ACC112 (cell line): Measurements from ENCODE around the gene CASP14.
"Not testable (repeated sequence)": the region's sequence is repeated elsewhere in the genome, so short reads cannot be mapped to it uniquely, and the experiment has no call there.

Experiments
- H2AFZ ChIP-seq: fragments of 200-600 bp; sonication (generic); one replicate; pipeline ENCODE4 v1.6.0; 2017; ENCODE audit warnings: antibody characterized with exemption, low read length; ENCODE audit not compliant: unreplicated experiment
- H3K27ac ChIP-seq: fragments of 200-600 bp; sonication (generic); 2 replicates; pipeline ENCODE4 v1.5.1; 2014; ENCODE audit warnings: low read depth, mild to moderate bottlenecking, antibody characterized with exemption, low read length, moderate library complexity
- H3K27me3 ChIP-seq: fragments of 200-600 bp; sonication (generic); 2 replicates; pipeline ENCODE4 v1.6.1; 2014; ENCODE audit warnings: mild to moderate bottlenecking, antibody characterized with exemption, low read length, moderate library complexity, mixed read lengths; ENCODE audit not compliant: insufficient read depth
- H3K36me3 ChIP-seq: fragments of 200-600 bp; sonication (generic); 2 replicates; pipeline ENCODE4 v1.6.1; 2016; ENCODE audit warnings: mild to moderate bottlenecking, antibody characterized with exemption, low read length, moderate library complexity, mixed read lengths; ENCODE audit not compliant: insufficient read depth
- H3K4me1 ChIP-seq: fragments of 200-600 bp; sonication (generic); one replicate; pipeline ENCODE4 v1.6.1; 2016; ENCODE audit warnings: low read length, mixed read lengths; ENCODE audit not compliant: insufficient read depth, unreplicated experiment, control insufficient read depth
- H3K4me3 ChIP-seq: fragments of 200-600 bp; sonication (generic); 2 replicates; pipeline ENCODE4 v1.5.1; 2014; ENCODE audit warnings: mild to moderate bottlenecking, low read depth, low read length
- H3K79me2 ChIP-seq: fragments of 200-600 bp; sonication (generic); one replicate; pipeline ENCODE4 v1.6.0; 2016; ENCODE audit warnings: low read length; ENCODE audit not compliant: control insufficient read depth, unreplicated experiment, insufficient read depth

The CASP14 gene, protein sequence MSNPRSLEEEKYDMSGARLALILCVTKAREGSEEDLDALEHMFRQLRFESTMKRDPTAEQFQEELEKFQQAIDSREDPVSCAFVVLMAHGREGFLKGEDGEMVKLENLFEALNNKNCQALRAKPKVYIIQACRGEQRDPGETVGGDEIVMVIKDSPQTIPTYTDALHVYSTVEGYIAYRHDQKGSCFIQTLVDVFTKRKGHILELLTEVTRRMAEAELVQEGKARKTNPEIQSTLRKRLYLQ

DNA sequence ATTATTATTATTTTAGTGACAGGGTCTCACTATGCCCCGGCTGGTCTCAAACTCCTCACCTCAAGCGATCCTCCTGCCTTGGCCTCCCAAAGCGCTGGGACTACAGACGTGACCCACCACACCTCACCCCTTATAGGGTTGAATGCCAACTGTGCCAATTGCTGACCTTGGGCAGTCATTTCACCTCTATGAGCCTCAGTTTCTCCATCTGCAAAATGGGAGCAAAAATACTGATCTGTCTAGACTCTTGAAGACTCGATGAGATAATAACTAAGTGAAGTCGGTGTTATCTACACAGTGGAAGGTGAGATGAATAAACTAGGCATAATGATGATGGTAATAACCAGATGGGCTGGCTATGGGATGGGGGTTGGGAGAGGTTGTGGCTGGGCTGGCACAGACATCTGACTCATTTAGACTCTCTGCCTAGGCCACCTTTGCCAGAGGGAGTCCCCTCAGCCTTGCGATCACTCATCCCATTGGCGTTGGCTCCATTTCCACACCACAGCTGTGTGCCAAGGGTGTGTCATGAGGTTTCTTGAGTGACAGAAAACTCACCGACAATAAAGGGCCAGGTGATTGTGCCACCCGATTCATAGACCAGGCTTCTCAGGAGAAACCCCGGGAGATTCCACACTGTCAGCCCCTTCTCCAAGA is at the start of gene CASP14:
TSS of gene CASP14 (plus strand) at position 596 of the 657 bp plus-strand sequence. CDS start 2,772 bp downstream, outside the sequence.
- H2AFZ ChIP-seq = no peak within 1 kb of the TSS
- peaks cover 19% of the 10 kb centered on the region; the same call in 1 of the 2 replicates for H3K27me3 ChIP-seq
- no peaks in the 10 kb centered on the region for H3K4me1 ChIP-seq
- no peak within 1 kb of the TSS for H3K4me3 ChIP-seq
- no peak within 1 kb of the TSS for H3K27ac ChIP-seq
- H3K36me3 ChIP-seq = no peaks in the 10 kb centered on the region
- no peaks in the 10 kb centered on the region for H3K79me2 ChIP-seq

DNA sequence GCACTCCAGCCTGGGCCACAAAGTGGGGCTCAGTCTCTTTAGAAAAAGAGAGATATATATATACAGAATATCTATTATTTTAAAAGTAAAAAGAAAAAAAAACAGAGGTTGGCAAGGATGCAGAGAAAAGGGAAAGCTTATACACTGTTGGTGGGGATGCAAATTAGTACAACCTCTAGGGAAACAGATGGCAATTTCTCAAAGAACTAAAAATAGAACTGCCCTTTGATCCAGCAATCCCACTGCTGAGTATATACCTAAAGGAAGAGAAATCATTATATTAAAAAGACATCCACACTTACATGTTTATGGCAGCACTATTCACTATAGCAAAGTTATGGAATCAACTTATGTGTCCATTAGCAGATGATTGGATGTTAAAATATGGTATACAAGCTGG is 41.0 kb upstream of the CASP14 start:
- Histone ChIP-seq H3K27me3 (peaks cover 30% of the 10 kb centered on the region), H3K79me2 (no peaks in the 10 kb centered on the region), H3K4me3 (no peak overlapping the region), H3K4me1 (no peaks in the 10 kb centered on the region), H2AFZ (no peak overlapping the region), H3K36me3 (no peaks in the 10 kb centered on the region), H3K27ac (no peak overlapping the region)

DNA sequence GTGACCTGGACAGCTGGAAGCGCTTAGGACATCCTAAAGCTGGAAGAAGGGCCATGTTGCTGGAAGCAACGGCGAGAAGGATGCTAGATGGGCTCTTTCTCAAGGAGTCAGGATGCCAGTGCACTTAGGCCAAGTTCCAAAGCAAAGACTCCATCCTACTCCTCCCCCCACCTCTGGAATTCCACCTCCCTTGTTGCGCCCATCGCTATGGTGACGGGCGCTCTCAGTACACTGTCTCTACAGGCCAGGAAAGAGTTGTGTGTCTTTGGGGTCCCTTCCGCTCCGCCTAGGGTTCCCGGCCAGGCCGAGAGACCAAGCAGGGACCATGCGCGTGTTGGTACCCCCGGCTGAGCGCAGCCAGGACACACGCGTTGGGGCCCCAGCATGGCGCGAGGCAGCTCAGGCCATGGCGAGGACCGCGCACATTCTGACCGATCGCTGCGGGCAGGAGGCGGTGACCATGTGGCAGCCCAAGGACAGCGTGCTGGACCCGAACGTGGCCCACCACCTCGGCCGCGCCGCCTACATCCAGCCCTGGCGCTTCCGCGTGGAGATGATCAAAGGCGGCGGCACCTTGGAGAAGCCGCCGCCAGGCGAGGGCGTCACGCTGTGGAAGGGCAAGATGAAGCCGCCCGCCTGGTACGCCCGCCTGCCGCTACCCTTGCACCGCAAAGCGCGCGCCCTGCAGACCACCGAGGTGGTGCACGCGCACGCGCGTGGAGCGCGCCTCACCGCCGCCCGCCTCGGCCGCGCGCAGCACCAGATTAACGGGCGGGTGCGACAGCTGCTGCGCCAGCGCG is 38.6 kb upstream of the CASP14 start:
- Histone ChIP-seq H3K27me3 (peaks cover 30% of the 10 kb centered on the region), H3K27ac (no peak overlapping the region), H3K36me3 (no peaks in the 10 kb centered on the region), H2AFZ (no peak overlapping the region), H3K4me3 (no peak overlapping the region), H3K79me2 (no peaks in the 10 kb centered on the region), H3K4me1 (no peaks in the 10 kb centered on the region)

DNA sequence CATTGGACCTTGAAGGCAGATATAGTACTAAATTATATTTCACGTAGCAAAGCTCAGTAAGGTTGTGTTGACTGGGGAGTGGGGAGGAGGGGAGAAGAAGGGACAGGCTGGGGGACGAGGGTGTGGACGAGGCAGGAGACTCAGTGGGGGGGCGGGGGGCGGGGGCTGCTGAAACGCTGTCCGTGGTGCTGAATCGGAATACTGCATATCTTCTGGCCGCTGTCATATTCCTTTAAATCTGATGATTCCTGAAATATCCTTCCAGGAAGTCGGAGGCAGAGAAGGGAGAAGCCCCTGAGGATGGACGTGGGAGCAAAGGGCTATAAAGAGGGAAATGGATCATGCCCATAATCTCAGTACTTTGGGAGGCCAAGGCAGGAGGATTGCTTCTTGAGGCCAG is 34.7 kb upstream of the CASP14 start:
- Histone ChIP-seq H3K27ac (no peak overlapping the region), H3K4me3 (no peak overlapping the region), H3K79me2 (no peaks in the 10 kb centered on the region), H3K4me1 (no peaks in the 10 kb centered on the region), H3K36me3 (no peaks in the 10 kb centered on the region), H3K27me3 (peaks cover 21% of the 10 kb centered on the region), H2AFZ (no peak overlapping the region)

DNA sequence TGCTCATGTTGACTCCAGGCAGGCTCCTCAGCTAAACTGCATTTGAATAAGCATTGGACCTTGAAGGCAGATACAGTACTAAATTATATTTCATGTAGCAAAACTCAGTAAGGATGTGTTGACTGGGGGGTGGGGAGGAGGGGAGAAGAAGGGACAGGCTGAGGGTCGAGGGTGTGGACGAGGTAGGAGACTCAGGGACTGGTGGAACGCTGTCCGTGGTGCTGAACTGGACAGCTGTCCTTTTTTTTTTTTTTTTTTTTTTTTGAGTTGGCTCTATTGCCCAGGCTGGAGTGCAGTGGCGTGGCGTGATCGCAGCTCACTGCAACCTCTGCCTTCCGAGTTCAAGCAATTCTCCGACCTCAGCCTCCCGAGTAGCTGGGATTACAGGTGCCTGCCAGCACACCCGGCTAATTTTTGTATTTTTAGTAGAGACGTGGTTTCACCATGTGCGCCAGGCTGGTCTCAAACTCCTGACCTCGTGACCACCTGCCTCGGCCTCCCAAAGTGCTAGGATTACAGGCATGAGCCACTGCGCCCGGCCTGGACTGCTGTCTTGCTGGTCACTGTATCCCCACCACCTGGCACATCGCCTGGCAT is 33.2 kb upstream of the CASP14 start:
- H2AFZ ChIP-seq = no peak overlapping the region
- H3K27me3 ChIP-seq = peaks cover 7% of the 10 kb centered on the region; the same call in 1 of the 2 replicates
- H3K79me2 ChIP-seq = no peaks in the 10 kb centered on the region
- H3K4me3 ChIP-seq = no peak overlapping the region
- H3K27ac ChIP-seq = no peak overlapping the region
- no peaks in the 10 kb centered on the region for H3K4me1 ChIP-seq
- H3K36me3 ChIP-seq = no peaks in the 10 kb centered on the region

DNA sequence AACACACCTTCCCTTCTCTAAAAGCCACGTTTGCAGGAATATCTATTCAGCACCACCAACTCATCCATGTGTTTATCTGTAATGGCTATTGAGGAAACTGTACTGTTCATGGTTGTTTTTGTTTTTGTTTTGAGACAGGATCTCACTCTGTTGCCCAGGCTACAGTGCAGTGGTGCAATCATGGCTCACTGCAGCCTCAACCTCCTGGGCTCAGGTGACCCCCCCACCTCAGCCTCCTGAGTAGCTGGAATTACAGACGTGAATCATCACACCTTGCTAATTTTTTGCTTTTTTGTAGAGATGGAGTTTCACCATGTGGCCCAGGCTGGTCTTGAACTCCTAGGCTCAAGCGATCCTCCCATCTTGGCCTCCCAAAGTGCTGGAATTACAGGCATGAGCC is 30.4 kb upstream of the CASP14 start:
- not testable (repeated sequence) for H3K36me3 ChIP-seq, H3K27ac ChIP-seq, H3K4me3 ChIP-seq

DNA sequence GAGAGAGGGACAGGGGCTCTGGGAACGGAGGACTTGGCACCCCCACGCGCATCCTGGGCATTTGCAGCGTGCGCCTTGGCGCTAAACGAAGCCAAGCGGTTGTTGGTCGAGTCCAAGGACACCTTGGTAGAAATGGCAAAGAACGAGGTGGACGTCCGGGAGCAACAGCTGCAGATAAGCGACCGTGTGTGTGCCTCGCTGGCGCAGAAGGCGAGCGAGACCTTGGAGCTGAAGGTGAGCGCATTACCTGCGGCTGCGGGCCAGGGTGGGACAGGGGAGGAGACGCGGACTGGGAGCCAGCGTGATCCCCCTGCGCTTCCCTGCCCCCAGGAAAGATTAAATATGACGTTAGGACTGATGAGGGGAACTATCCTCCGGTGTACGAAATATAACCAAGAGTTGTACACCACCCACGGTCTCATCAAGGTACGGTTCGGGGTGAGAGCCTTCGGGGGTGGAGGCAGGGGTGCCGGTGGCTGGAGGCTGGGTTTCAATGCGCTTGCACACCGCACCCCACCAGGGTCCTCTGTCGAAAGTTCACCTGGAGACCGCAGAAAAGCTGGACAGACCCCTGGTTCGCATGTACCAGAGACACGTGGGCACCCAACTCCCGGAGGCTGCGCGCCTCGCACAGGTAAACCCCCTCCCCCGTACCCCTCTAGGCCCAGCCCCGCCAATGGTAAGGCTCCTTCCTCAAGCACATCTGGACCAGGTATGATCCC is 27.8 kb upstream of the CASP14 start:
- no peak overlapping the region for H3K4me3 ChIP-seq

More for the DNA sequence above, 30.4 kb upstream of the CASP14 start:
- H3K27me3 ChIP-seq, H3K79me2 ChIP-seq, H3K4me1 ChIP-seq, H2AFZ ChIP-seq: not testable (repeated sequence)

DNA sequence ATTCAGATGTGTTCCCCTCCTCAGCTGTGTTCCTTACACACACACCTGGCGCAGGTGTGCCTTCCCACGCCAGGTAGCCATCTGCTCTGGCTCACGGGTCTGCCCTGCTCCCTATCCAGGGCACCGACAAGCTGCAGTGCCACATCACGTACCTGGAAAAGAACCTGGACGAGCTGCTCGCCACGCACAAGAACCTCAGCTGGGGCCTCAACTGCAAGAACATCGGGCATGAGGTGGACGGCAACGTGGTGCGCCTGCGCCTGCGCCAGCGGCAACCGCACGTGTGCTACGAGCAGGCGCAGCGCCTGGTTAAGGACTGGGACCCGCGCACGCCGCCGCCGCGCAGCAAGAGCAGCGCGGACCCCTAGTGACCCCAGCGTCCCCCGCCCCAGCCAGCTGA is 26.5 kb upstream of the CASP14 start:
- Histone ChIP-seq H3K36me3 (no peaks in the 10 kb centered on the region), H2AFZ (no peak overlapping the region), H3K4me1 (no peaks in the 10 kb centered on the region), H3K4me3 (no peak overlapping the region), H3K27me3 (no peaks in the 10 kb centered on the region), H3K79me2 (no peaks in the 10 kb centered on the region), H3K27ac (no peak overlapping the region)

More for the DNA sequence above, 27.8 kb upstream of the CASP14 start:
- no peak overlapping the region for H3K27ac ChIP-seq
- no peaks in the 10 kb centered on the region for H3K79me2 ChIP-seq
- no peaks in the 10 kb centered on the region for H3K36me3 ChIP-seq
- no peaks in the 10 kb centered on the region for H3K4me1 ChIP-seq
- no peaks in the 10 kb centered on the region for H3K27me3 ChIP-seq
- no peak overlapping the region for H2AFZ ChIP-seq

DNA sequence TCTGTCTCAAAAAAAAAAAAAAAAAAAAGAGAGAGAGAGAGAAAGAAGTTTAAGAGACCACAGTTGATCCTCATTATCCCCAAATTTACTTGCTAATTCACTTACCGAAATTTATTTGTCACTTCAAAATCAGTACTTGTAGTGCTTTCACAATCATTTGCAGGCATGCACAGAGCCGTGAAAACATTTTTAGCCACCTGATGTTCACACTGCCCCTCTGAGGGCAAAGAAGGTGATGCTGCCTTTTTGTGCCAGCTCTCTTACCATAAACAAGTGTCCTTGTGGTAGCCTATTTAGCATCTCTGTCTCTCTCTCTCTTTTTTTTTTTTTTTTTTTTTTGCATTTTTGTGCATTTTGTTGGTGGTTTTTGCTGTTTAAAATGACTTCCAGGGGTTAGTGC is 24.1 kb upstream of the CASP14 start:
- Histone ChIP-seq H3K27me3 (no peaks in the 10 kb centered on the region), H3K4me1 (no peaks in the 10 kb centered on the region), H3K79me2 (no peaks in the 10 kb centered on the region), H3K36me3 (no peaks in the 10 kb centered on the region), H3K4me3 (no peak overlapping the region), H2AFZ (no peak overlapping the region), H3K27ac (no peak overlapping the region)

DNA sequence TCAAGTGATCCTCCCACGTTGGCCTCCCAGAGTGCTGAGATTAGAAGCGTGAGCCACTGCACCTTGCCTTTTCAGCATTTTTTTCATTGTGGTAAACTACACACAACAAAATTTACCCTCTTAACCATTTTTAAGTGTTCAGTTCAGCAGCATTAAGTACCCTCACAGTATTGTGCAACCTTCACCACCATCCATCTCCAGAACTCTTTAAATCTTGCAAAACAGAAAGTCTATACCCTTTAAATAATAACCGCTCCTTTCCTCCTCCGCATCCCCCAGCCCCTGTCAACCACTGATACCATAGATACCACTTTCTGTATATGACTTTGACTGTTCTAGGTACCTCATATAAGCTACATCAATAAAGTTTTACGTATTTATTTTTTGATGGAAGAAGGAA is 20.8 kb upstream of the CASP14 start:
- Histone ChIP-seq H3K4me1 (no peaks in the 10 kb centered on the region), H3K27me3 (peaks cover 10% of the 10 kb centered on the region; the same call in 1 of the 2 replicates), H3K27ac (no peak overlapping the region), H3K4me3 (no peak overlapping the region), H2AFZ (no peak overlapping the region), H3K36me3 (no peaks in the 10 kb centered on the region), H3K79me2 (no peaks in the 10 kb centered on the region)
